WTC11 (cell line): ENCODE results near the gene DISC1. TPM values are rescaled to one million over a fixed set of nuclear protein-coding genes. Genes with fewer than 3 reads are reported as not detected.

Source experiments
- ATAC-seq: fragments of 200-7000 bp; cut with Tn5 transposase; 2 replicates; pipeline ENCODE4 v1.10.0; 2021; ENCODE audit warnings: mild to moderate bottlenecking, moderate library complexity
- CTCF ChIA-PET: fragments of 300-600 bp; sonication (Branson Sonifier 250); formaldehyde crosslinking; loops from one replicate; lab custom pipeline; 2021; ENCODE audit warnings: antibody characterized with exemption; lab: Charles Lee
- POLR2A ChIA-PET: fragments of 350-600 bp; sonication (Branson Sonifier 250); formaldehyde crosslinking; loops from one replicate; lab custom pipeline; 2021; ENCODE audit warnings: antibody characterized with exemption; lab: Charles Lee
- DNase-seq: peaks from one replicate; pipeline ENCODE4 v3.0.0; 2021; ENCODE audit warnings: low spot score
- H3K27ac Mint-ChIP-seq: 2 replicates; pipeline ENCODE4 v1.8.0; 2021; ENCODE audit warnings: mixed read lengths
- H3K27me3 Mint-ChIP-seq: 2 replicates; pipeline ENCODE4 v1.8.0; 2021; ENCODE audit warnings: low read depth, mild to moderate bottlenecking, moderate library complexity, mixed read lengths
- H3K36me3 Mint-ChIP-seq: 2 replicates; pipeline ENCODE4 v1.8.0; 2021; ENCODE audit warnings: mixed read lengths
- H3K4me1 Mint-ChIP-seq: 2 replicates; pipeline ENCODE4 v1.8.0; 2022; ENCODE audit warnings: mixed read lengths
- H3K4me3 Mint-ChIP-seq: 2 replicates; pipeline ENCODE4 v1.8.0; 2021; ENCODE audit warnings: mild to moderate bottlenecking, moderate library complexity, mixed read lengths
- H3K9me3 Mint-ChIP-seq: 2 replicates; pipeline ENCODE4 v1.8.0; 2021; ENCODE audit warnings: mixed read lengths
- ATF1 ChIP-seq: sonication (generic); formaldehyde crosslinking; IDR thresholded peaks from 2 replicates; pipeline ENCODE4 v1.8.1; 2023; ENCODE audit warnings: mild to moderate bottlenecking, moderate library complexity, missing genetic modification reagents
- CREB1 ChIP-seq: sonication (generic); formaldehyde crosslinking; IDR thresholded peaks from 2 replicates; pipeline ENCODE4 v1.8.0; 2023; ENCODE audit warnings: mild to moderate bottlenecking, missing genetic modification reagents
- ELF4 ChIP-seq: sonication (generic); formaldehyde crosslinking; IDR thresholded peaks from 2 replicates; pipeline ENCODE4 v1.8.1; 2022; ENCODE audit warnings: low read depth, mild to moderate bottlenecking, moderate library complexity, missing genetic modification reagents
- EMX1 ChIP-seq: fragments of 250-450 bp; sonication (Bioruptor Pico); IDR thresholded peaks from 2 replicates; pipeline ENCODE4 v1.8.0; 2021; ENCODE audit warnings: mild to moderate bottlenecking
- FOXK1 ChIP-seq: sonication (generic); formaldehyde crosslinking; IDR thresholded peaks from 2 replicates; pipeline ENCODE4 v1.8.0; 2022; ENCODE audit warnings: mild to moderate bottlenecking, moderate library complexity, missing genetic modification reagents
- FOXP1 ChIP-seq: sonication (generic); formaldehyde crosslinking; IDR thresholded peaks from 2 replicates; pipeline ENCODE4 v1.8.0; 2022; ENCODE audit warnings: missing genetic modification reagents, mild to moderate bottlenecking, moderate library complexity, borderline replicate concordance
- GRHL2 ChIP-seq: fragments of 250-450 bp; sonication (Bioruptor Pico); IDR thresholded peaks from 2 replicates; pipeline ENCODE4 v1.8.0; 2022; ENCODE audit warnings: mild to moderate bottlenecking, moderate library complexity; ENCODE audit not compliant: insufficient replicate concordance, severe bottlenecking
- MYBL2 ChIP-seq: sonication (generic); formaldehyde crosslinking; IDR thresholded peaks from 2 replicates; pipeline ENCODE4 v1.8.1; 2023; ENCODE audit warnings: mild to moderate bottlenecking, moderate library complexity, missing genetic modification reagents
- NR1H2 ChIP-seq: sonication (generic); formaldehyde crosslinking; IDR thresholded peaks from 2 replicates; pipeline ENCODE4 v1.9.0; 2021; ENCODE audit warnings: mild to moderate bottlenecking, moderate library complexity, missing genetic modification reagents
- OVOL2 ChIP-seq: fragments of 250-450 bp; sonication (Bioruptor Pico); IDR thresholded peaks from 2 replicates; pipeline ENCODE4 v1.9.0; 2021; ENCODE audit warnings: mild to moderate bottlenecking, borderline replicate concordance
- PRRX2 ChIP-seq: fragments of 250-450 bp; sonication (Bioruptor Pico); IDR thresholded peaks from 2 replicates; pipeline ENCODE4 v1.8.0; 2021; ENCODE audit warnings: mild to moderate bottlenecking
- RORB ChIP-seq: fragments of 250-450 bp; sonication (Bioruptor Pico); IDR thresholded peaks from 2 replicates; pipeline ENCODE4 v1.9.0; 2021; ENCODE audit warnings: mild to moderate bottlenecking
- SMAD3 ChIP-seq: sonication (generic); formaldehyde crosslinking; IDR thresholded peaks from 2 replicates; pipeline ENCODE4 v1.8.0; 2022; ENCODE audit warnings: missing genetic modification reagents, mild to moderate bottlenecking, borderline replicate concordance
- SMAD4 ChIP-seq: sonication (generic); formaldehyde crosslinking; IDR thresholded peaks from 2 replicates; pipeline ENCODE4 v1.8.0; 2022; ENCODE audit warnings: mild to moderate bottlenecking, missing genetic modification reagents
- SOX15 ChIP-seq: fragments of 250-450 bp; sonication (Bioruptor Pico); IDR thresholded peaks from 2 replicates; pipeline ENCODE4 v1.9.0; 2021; ENCODE audit warnings: mild to moderate bottlenecking
- TP53 ChIP-seq: sonication (generic); formaldehyde crosslinking; IDR thresholded peaks from 2 replicates; pipeline ENCODE4 v1.8.1; 2023; ENCODE audit warnings: mild to moderate bottlenecking, missing genetic modification reagents
- ZNF396 ChIP-seq: fragments of 250-450 bp; sonication (Bioruptor Pico); IDR thresholded peaks from 2 replicates; pipeline ENCODE4 v1.8.0; 2021; ENCODE audit warnings: mild to moderate bottlenecking, moderate library complexity, borderline replicate concordance
- ZNF423 ChIP-seq: fragments of 250-450 bp; sonication (Bioruptor Pico); IDR thresholded peaks from 2 replicates; pipeline ENCODE4 v2.1.2; 2022; ENCODE audit warnings: mild to moderate bottlenecking, moderate library complexity
- total RNA-seq: library from RNA; stranded (reverse); gene quantifications from 3 replicates; pipeline ENCODE4 v1.2.3, GENCODE V29; 2021
- TF ChIP-seq, protein P1 (sequence below): fragments of 250-450 bp; sonication (Bioruptor Pico); IDR thresholded peaks from 2 replicates; pipeline ENCODE4 v1.8.0; 2021; ENCODE audit warnings: mild to moderate bottlenecking
- TF ChIP-seq, protein P2 (sequence below): fragments of 250-450 bp; sonication (Bioruptor Pico); conservative IDR thresholded peaks from 2 replicates; pipeline ENCODE4 v1.9.0; 2021; ENCODE audit warnings: mild to moderate bottlenecking
- TF ChIP-seq, protein P3 (sequence below): fragments of 250-450 bp; sonication (Bioruptor Pico); IDR thresholded peaks from 2 replicates; pipeline ENCODE4 v2.1.2; 2022; ENCODE audit warnings: mild to moderate bottlenecking, moderate library complexity
- TF ChIP-seq, protein P4 (sequence below): fragments of 200-600 bp; IDR thresholded peaks from 2 replicates; pipeline ENCODE4 v1.8.0; 2022; ENCODE audit warnings: antibody characterized with exemption
- TF ChIP-seq, protein P5 (sequence below): sonication (generic); formaldehyde crosslinking; IDR thresholded peaks from 2 replicates; pipeline ENCODE4 v1.8.1; 2022; ENCODE audit warnings: low read depth, mild to moderate bottlenecking, moderate library complexity, missing genetic modification reagents, borderline replicate concordance
- TF ChIP-seq, protein P6 (sequence below): fragments of 250-450 bp; sonication (Bioruptor Pico); IDR thresholded peaks from 2 replicates; pipeline ENCODE4 v1.9.0; 2021; ENCODE audit warnings: moderate library complexity, mild to moderate bottlenecking, inconsistent platforms, borderline replicate concordance

The DISC1 gene
- total RNA-seq, 1 experiment from 2014 or later: 5.5 TPM

DNA sequence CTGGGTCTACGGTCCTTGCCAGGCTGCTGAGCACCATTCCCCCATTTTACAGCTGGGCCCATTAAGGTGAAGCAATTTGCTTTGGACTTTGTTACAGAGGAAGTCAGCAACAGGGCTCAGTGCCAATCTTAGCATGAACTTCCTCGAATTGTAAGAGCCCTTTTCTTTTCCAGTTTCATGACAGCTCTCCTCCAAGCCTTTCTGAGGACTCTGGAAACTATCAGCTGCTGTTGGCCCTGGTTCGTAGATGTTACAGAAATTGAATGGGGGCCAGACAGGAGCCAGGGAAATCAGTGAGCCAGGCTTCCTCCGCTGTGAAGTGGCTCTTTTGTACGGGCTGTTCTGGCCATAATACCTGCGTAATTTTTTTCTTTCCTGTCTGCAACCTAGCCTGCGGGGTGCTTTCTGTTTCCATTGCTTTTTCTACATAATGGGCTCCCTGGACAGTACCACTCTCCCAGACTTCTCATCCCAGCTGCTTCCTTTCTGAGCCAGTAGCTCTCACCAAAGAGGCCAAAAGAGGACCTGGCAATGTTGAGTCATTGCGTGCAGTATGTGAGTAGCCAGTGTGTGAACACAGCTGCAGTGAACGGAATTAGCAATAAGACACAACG, 386.3 kb downstream of the DISC1 start:
- no peaks in the 10 kb centered on the region for H3K36me3 Mint-ChIP-seq
- no peak overlapping the region for H3K4me3 Mint-ChIP-seq
- no peak for ATAC-seq
- H3K9me3 Mint-ChIP-seq: no peaks in the 10 kb centered on the region
- no peak overlapping the region for H3K27ac Mint-ChIP-seq
- no peak for DNase-seq
- H3K27me3 Mint-ChIP-seq: no peaks in the 10 kb centered on the region
- H3K4me1 Mint-ChIP-seq: peaks cover 51% of the 10 kb centered on the region
- ChIA-PET POLR2A (no interaction called here), CTCF (interaction anchor here (1.4 kb wide), 1 partner anchor 29 kb away, joined by 4 read pairs; no protein-coding TSS in a partner anchor)
- TF ChIP-seq ZNF396 (CRISPR knock-in tag): no peak
- TF ChIP-seq, protein P1, sequence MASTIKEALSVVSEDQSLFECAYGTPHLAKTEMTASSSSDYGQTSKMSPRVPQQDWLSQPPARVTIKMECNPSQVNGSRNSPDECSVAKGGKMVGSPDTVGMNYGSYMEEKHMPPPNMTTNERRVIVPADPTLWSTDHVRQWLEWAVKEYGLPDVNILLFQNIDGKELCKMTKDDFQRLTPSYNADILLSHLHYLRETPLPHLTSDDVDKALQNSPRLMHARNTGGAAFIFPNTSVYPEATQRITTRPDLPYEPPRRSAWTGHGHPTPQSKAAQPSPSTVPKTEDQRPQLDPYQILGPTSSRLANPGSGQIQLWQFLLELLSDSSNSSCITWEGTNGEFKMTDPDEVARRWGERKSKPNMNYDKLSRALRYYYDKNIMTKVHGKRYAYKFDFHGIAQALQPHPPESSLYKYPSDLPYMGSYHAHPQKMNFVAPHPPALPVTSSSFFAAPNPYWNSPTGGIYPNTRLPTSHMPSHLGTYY (CRISPR knock-in tag): no peak
- TF ChIP-seq, protein P2, sequence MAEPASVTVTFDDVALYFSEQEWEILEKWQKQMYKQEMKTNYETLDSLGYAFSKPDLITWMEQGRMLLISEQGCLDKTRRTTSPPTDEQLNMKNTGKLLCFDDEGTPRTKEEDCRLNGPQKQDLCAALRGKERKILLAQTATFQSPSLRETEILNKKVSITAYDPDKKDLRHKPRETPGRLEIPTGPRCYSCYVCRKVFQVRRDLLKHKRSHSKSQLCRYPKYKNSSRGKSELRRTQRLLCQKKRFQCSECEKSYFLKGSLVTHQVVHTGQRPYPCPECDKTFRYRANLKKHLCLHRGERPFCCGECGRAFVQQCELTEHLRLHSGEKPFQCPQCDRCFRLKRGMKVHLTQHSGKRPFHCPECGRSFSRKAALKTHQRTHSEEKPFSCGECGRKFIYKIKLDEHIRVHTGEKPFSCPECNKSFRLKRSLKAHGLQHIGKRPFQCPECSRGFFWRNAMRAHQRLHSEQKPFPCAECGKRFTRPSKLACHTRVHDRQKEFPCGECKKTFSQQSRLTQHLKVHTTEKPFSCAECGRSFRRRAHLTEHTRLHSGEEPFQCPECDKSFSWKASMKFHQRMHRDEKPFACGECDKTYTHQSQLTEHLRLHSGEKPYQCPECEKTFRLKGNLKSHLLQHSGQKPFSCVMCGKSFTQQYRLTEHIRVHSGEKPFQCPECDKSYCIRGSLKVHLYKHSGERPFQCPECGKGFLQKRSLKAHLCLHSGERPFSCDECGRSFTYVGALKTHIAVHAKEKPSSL: no peak
- no peak for TF ChIP-seq RORB
- TF ChIP-seq, protein P3, sequence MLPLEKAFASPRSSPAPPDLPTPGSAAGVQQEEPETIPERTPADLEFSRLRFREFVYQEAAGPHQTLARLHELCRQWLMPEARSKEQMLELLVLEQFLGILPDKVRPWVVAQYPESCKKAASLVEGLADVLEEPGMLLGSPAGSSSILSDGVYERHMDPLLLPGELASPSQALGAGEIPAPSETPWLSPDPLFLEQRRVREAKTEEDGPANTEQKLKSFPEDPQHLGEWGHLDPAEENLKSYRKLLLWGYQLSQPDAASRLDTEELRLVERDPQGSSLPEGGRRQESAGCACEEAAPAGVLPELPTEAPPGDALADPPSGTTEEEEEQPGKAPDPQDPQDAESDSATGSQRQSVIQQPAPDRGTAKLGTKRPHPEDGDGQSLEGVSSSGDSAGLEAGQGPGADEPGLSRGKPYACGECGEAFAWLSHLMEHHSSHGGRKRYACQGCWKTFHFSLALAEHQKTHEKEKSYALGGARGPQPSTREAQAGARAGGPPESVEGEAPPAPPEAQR (CRISPR knock-in tag): no peak
- TF ChIP-seq, protein P4, sequence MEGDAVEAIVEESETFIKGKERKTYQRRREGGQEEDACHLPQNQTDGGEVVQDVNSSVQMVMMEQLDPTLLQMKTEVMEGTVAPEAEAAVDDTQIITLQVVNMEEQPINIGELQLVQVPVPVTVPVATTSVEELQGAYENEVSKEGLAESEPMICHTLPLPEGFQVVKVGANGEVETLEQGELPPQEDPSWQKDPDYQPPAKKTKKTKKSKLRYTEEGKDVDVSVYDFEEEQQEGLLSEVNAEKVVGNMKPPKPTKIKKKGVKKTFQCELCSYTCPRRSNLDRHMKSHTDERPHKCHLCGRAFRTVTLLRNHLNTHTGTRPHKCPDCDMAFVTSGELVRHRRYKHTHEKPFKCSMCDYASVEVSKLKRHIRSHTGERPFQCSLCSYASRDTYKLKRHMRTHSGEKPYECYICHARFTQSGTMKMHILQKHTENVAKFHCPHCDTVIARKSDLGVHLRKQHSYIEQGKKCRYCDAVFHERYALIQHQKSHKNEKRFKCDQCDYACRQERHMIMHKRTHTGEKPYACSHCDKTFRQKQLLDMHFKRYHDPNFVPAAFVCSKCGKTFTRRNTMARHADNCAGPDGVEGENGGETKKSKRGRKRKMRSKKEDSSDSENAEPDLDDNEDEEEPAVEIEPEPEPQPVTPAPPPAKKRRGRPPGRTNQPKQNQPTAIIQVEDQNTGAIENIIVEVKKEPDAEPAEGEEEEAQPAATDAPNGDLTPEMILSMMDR: no peak
- TF ChIP-seq, protein P5, sequence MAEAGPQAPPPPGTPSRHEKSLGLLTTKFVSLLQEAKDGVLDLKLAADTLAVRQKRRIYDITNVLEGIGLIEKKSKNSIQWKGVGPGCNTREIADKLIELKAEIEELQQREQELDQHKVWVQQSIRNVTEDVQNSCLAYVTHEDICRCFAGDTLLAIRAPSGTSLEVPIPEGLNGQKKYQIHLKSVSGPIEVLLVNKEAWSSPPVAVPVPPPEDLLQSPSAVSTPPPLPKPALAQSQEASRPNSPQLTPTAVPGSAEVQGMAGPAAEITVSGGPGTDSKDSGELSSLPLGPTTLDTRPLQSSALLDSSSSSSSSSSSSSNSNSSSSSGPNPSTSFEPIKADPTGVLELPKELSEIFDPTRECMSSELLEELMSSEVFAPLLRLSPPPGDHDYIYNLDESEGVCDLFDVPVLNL (CRISPR knock-in tag): no peak

DNA sequence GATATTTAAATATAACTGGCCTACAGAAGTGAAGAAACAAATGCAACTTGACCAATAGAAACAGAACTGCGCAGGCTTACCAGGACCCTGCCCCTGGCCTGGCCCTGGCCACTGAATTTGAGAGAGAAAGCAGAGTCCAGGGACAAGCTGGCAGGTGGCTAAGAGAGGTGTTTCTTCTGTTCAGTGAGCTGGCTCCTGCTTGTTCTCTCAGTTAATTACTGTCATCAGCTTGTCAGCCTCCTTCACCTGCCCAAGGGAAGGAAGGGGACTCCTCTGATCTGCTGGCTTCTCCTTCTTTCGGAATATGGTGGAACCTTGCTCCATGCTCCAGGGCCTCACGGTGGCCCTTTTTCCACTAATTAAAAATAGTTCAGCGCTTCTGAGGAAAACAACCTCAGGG, 388.4 kb downstream of the DISC1 start:
- Mint-ChIP-seq H3K4me1 (peaks cover 63% of the 10 kb centered on the region), H3K4me3 (no peak overlapping the region), H3K27ac (no peak overlapping the region), H3K27me3 (no peaks in the 10 kb centered on the region; the same call in 1 of the 2 replicates), H3K9me3 (no peaks in the 10 kb centered on the region), H3K36me3 (no peaks in the 10 kb centered on the region)
- no peak for DNase-seq
- POLR2A ChIA-PET: no interaction called here
- ATAC-seq: no peak
- CTCF ChIA-PET: interaction anchor here (1.7 kb wide), 1 partner anchor 32 kb away, joined by 4 read pairs; no protein-coding TSS in a partner anchor
- TF ChIP-seq SMAD3 (no peak), NR1H2 (CRISPR knock-in tag) (no peak), RORB (no peak), ATF1 (CRISPR knock-in tag) (no peak), ELF4 (CRISPR knock-in tag) (no peak), SOX15 (CRISPR knock-in tag) (no peak), FOXK1 (CRISPR knock-in tag) (no peak), EMX1 (CRISPR knock-in tag) (no peak), TP53 (CRISPR knock-in tag) (no peak), MYBL2 (CRISPR knock-in tag) (no peak), OVOL2 (CRISPR knock-in tag) (no peak), FOXP1 (no peak), CREB1 (no peak), ZNF423 (CRISPR knock-in tag) (no peak), SMAD4 (CRISPR knock-in tag) (no peak), GRHL2 (CRISPR knock-in tag) (no peak), PRRX2 (CRISPR knock-in tag) (no peak)
- TF ChIP-seq, protein P5 (CRISPR knock-in tag): no peak
- TF ChIP-seq, protein P6, sequence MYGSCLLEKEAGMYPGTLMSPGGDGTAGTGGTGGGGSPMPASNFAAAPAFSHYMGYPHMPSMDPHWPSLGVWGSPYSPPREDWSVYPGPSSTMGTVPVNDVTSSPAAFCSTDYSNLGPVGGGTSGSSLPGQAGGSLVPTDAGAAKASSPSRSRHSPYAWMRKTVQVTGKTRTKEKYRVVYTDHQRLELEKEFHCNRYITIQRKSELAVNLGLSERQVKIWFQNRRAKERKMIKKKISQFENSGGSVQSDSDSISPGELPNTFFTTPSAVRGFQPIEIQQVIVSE (CRISPR knock-in tag): no peak
